IPS DF 19.7 (cell line): ENCODE measurements around the gene MYO16.

Experiments used
- DNase-seq: peaks from one replicate; pipeline ENCODE4 v3.0.0-alpha.2; 2013; ENCODE audit warnings: low read depth, low spot score

Gene MYO16

DNA sequence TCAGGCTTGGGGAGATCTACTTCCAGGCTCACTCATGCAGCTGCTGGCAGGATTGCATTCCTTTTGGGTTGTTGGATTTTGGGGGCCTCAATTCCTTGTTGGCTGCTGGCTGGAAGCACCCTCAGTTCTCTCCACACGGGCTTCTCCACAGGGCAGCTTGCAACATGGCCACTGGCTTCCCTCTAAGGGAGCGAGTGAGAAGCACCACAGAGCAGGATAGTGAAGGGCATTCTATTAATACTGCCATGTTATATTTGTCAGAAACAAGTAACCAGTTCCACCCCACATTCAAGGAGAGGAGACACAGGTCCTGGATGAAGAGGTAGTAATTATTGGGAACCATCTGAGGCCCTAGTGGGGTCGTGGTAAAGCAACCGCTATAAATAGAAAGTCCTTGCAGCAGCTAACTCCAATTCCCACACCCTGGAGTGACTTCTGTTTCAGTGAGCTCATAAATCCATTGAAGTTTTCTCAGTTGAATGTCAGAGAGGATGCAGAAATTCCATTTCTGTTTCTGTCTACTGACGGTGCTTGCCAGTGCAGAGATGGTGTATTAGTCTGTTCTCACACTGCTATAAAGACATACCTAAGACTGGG, 598.0 kb downstream of the MYO16 start:
- no peak for DNase-seq

DNA sequence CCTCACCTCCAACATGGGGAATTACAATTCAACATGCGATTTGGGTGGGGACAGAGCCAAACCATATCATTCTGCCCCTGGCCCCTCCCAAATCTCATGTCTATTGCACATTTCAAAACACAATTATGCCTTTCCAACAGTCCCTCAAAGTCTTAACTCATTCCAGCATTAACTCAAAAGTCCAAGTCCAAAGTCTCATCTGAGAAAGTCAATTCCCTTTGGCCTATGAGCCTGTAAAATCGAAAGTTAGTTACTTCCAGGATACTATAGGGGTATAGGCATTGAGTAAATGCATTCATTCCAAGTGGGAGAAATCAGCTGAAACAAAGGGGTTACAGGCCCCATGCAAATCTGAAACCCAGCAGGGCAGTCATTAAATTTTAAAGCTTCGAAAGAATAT, 598.8 kb downstream of the MYO16 start:
- DNase-seq: no peak

DNA sequence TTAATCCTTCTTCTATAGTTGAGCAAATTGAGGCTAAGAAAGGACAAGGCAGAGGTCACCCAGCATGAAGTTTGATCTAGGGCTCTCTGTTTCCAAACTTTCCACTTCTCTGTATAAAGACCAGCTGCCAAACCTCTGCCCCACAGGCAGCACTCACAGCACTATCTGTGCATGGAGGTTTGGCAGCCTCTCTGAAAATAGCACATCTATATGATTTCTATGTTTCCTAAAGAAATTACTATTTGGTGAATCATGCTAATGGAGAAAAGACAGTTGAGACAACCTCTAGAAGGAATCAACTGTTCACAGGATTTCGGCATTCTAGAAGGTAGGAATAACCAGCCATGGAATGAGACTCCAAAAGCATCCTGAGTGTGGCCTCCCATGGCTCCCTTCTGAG, 602.5 kb downstream of the MYO16 start:
- DNase-seq: no peak

DNA sequence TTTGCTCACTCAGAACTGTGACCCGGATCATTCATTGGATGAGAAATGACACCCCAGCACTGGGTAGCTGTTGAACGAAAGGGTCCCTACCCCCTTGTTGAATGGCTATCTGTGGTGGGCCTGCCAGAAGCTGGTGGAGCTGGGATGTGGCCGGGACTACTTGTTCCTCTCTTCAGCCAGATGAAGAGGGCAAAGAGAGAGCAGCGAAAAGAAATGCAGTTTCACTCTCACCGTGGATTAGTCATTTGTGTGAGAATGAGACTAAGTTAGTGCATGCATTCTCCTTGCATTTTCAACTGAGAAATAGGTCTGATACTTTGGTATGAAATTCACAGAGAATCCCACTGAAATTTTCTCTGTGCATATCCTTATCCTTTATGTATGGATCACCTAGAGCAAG, 603.9 kb downstream of the MYO16 start:
- DNase-seq: no peak

DNA sequence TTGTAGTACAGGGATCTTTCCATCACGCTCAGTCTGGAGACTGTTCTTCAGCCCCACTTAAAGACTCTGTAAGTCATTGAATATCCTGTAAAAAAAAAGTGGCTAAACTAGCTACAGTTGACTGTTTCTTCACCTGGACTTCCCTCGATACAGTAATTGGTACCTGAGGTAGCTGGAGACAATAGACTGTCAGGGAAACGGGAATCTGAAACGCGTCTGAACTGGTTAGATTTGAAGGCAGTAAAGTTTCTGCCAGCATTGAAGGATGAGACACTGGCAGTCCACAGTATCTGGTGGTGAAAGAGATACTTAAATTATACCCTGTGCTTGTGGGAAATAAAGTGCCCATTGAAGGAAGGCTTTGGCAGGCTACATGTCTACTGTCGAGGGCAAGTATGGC, 606.5 kb downstream of the MYO16 start:
- no peak for DNase-seq

DNA sequence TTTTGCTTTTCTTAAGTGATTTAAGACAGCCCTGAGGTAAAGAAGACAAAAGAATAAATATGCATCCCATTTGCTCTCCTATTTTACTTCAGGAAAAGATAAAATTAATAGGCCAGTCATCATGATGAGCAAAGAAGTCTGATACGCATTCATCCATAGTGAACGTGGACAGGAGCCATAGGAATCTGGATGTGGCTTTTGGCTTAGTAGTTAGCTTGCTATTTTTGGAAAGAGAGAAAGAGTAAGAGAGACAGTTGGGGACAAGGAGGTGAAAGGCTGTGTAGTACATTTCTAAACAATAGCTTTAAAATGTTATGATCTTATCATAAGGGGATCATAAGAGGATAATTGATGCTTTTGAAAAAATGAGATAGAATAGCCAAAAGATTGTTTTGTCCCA, 611.7 kb downstream of the MYO16 start:
- DNase-seq: no peak

DNA sequence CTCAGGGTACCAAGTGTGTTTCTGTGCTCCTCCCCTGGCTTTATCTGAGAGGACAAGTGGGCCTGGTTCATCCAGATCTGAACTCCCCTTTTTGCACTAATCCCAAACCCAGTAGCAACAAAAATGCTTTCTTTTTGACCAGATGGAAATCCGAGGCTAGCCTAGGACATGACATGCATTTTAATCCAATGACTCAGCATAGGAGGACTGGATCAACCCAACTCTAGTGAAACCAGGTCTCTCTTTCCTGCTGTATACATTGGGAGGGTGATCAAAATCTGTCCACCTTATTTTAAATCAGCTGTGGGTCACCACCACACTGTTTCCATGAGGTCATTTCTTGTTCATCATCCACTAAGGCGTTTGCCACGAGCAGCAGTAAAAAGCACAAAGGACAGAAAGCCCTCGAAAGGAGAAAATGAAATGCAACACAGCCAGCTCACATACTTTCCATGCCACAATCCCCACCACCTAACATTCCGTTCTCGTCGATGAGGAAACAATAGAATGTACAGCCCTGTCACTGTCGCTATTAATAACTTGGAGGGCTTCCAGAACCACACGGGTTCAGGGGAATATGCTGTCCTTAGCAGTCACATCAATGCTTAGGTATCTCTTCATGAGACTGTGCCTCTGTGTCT, 614.0 kb downstream of the MYO16 start:
- no peak for DNase-seq

DNA sequence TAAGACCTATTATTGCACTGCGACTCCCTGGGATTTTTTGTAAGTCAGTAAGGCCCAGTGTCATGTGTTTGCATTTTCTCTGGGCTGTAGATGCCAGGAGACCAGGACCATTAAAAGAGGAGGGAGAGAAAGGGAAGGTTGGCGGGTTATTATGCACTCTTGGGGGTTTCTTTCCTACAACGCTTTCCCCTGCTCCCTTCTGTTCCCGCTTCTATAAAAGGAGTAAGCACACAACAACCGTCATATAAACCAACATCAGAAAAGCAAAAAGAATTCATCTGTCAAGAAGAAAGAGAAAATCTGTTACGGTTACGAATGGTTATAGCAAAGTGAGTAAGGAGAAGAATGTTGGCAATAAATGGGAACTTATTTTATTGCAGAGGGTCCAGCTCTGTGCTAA, 615.2 kb downstream of the MYO16 start:
- no peak for DNase-seq

DNA sequence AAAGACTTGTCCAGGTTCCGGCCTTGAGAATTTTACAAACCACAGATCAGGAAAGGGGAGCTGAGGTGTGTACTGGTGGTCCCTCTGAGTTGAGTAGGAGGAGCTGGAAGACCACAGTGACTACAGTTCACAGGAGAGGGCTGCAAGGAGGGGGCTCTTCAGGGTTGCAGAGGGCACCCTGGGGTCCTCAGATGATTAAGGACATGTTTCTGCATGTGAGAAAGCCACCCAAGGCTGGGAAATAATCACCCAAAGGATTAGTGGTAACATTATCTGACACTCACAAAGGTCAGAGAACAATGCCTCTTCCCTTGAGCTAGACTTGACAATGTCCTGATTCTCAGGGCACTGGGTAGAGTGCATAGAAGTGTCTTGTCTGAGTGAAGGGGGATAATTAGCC, 616.6 kb downstream of the MYO16 start:
- DNase-seq: no peak

DNA sequence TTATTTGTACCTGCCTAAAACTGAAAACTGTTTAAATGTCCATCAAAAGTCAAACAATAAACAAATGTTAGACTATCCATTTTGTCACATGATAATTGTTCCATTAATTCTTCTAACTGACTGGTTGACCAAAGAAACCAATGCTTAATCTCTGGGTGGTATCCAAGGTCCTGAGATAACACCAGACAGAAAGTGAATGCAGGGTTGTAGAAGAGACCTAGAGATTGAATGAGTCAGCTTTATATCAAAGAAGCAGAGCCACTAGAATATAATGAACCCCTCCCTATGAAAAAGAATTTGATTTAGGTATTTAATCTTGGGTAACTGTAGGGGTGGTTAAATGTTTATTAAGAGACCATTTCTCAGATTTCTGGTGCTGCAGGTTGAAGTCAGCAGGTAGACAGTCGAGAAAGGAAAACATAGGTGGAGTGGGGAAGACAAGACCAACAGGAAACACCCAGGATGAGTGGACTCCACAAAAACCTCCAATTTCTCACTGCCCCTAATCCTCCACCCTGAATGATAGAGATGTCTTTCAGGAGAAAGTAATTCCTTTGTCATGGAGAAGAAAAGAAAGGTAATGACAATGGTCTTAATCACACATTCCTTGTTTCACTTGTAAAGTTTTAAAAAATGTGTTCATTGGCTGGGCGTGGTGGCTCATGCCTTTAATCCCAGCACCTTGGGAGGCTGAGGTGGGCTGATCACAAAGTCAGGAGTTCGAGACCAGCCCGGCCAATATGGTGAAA, 620.5 kb downstream of the MYO16 start:
- no peak for DNase-seq

DNA sequence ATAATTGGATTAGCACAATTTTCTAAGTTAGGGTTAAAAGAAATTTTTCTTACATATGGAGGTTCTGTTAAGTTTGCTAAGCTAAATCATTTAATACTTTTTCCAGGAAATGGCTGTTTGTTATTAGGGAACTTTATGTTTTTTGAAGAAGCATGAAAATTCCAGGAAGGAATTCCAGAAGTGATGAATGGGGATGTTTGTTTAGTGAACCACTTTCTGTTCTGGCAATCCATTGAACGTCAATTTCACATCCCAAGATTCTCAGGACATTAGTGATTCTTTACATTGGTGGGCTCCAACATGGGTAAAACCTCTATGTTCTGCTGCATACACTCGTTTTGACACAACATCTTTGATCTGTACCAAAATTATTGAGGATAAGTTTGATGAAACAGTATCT, 622.5 kb downstream of the MYO16 start:
- no peak for DNase-seq

DNA sequence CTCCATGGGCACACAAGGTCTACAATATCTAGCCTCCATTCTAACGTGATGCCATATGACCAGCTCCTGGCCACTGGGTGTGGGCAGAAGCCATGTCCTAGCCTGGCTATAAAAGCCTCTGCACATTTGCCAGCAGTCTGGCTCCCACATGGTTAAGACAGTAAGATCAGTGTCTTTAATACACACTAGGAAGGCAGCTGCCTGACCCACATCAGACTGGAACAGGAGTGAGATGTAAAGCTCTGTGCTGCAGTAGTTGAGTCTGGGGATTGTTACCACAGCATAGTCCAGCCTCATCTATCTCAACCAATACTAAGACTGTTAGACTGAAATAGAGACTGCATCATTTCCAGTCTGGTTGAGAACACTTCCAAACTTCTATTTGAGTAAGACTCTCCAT, 623.9 kb downstream of the MYO16 start:
- DNase-seq: no peak

DNA sequence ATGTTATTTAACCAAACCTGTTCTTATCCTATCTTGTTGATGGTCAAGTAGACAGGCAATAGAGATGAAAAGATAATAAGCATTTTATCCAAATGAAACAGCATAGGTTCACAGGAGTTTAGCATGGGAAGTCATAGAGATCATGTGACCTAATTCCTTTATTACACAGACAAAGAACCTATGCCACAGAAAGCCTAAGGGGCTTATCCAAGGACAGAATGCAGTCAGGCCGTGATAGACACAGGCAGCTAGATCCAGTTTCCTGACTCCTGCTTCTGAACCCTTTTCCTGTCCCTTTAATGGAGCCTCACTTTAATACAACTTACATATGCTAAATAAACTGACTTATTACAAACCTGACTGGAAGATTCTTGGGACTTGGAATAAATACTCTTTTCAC, 624.9 kb downstream of the MYO16 start:
- no peak for DNase-seq

DNA sequence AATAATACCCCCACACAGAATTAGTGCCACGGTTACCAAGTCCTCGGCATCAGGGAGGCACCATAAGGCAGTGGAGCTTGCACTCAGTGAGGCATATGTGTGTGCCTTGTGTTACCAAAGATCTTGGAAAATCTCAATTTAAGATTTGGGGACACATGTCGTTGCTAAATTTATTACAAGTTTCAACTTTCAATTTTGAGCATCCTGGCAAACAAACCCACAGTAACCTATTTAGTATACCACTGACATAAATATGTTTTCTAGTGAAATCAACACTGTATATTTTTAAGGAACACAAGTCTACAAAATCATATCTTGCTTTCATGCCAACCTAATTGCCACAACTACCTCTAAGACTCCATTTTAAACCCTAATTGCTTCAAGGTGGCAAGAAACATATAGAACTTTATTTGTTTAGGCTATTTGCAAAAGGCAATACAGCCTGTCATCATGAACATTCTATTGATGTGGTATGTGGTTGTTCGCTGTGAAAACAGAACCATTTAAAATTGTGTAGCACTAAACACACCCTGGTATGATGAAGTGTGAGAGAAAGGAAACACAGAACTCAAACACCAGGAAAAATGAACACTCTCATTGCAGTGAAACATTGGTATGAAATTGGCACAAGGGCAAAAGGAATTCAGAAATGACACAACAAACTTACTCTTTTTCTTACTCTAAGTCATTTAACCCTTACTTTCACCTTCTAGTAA, 625.9 kb downstream of the MYO16 start:
- no peak for DNase-seq

DNA sequence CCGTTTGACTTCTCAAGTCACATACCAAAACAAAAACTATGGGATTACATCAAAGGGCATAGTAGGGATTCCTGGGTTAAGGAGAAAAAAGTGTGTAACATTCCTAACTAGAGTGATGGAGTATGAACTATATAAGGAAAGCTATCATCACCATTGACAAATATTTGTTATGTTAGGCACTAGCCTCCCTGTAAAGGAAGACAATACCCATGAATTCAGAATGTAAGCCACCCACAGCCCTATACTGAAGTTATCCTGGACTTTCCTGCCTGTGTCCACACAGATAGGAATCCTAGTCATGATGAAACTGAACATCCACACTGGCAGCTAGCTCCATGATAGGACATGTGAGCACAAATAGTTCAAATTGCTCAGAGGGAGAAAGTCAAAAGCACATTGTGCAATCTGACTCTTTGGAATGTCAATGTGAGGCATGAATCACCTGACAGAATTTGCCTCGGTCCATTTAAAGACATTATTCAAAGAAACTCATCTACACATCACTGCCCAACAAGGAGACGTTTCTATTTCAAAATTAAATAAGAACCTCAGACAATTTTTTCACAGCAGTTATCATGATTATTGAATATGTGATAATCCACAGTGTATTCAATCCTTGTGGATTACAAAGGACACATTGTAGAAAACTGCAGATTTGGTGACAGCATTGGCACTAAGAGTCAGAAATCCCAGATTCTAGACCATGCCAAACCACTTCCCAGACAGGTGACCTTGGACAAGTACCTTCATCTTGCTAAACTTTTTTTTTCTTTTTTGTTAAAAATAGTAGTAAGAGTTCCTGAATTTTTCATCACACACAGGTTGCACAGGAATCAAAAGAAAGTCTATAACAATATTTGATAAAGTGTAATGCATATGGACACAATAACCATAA, 627.7 kb downstream of the MYO16 start:
- no peak for DNase-seq
